ENCODE data around the gene SCMH1.

DNA sequence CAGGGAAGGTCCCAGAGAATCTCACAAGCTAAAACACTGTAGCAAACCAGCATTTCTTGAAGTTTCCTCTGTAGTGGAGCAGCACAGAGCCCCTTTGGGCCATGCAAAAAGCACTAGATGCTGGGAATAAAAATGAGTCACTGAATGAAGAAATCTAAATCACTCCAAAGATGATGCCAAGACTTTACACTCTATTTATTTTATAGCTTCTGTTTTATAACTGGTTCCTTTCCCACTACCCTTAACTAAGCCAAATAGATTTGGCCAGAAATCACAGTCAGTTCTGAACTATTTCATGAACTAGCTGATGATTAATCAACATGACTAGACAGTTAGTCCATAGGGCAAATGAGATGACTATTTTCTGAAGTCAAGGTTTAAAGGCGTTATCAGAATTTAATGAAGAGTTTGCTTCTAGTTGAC, 89.5 kb downstream of the SCMH1 start:
- no peak for TF ChIP-seq GATA3 (IDR thresholded peaks at IDR 0.05; ENCODE audit: low read depth, low read length)
- no peak for TF ChIP-seq GATA2 (IDR thresholded peaks at IDR 0.05; ENCODE audit: low read depth, low read length)

All from SH-SY5Y (cell line).